Spleen (tissue), 11 donors: ENCODE data around the gene MED10. TPM values are rescaled to one million over a fixed set of nuclear protein-coding genes. Genes with fewer than 3 reads are reported as not detected.

ENCODE experiments used
- DNase-seq: peaks from one replicate; pipeline ENCODE4 v3.0.0-alpha.2; 2020
- H3K27ac ChIP-seq, 8 donors: fragments of 200-600 bp; sonication (generic) in 7 of 8; 1 replicate in 4 of 8; 2 replicates in 4 of 8; pipeline versions ENCODE4 v1.5.0 to v1.8.0; 2016 to 2021; ENCODE audit warnings: inconsistent platforms in 4 of 8, mild to moderate bottlenecking in 4 of 8, moderate library complexity in 1 of 8
- H3K27me3 ChIP-seq, 7 donors: fragments of 200-600 bp; sonication (generic) in 6 of 7; replicated peaks in 1 of 7; 1 replicate in 4 of 7; 2 replicates in 3 of 7; pipeline versions ENCODE4 v1.5.0 to v1.8.0; 2016 to 2021; ENCODE audit warnings: inconsistent platforms in 3 of 7, mild to moderate bottlenecking in 1 of 7
- H3K36me3 ChIP-seq, 6 donors: fragments of 200-600 bp; sonication (generic) in 5 of 6; 1 replicate in 4 of 6; 2 replicates in 2 of 6; pipeline versions ENCODE4 v1.5.0 to v1.8.0; 2016 to 2021; ENCODE audit warnings: inconsistent platforms in 2 of 6
- H3K4me1 ChIP-seq, 6 donors: fragments of 200-600 bp; sonication (generic) in 5 of 6; 1 replicate in 3 of 6; 2 replicates in 3 of 6; pipeline versions ENCODE4 v1.5.0 to v1.8.0; 2016 to 2021; ENCODE audit warnings: inconsistent platforms in 3 of 6
- H3K4me3 ChIP-seq, 8 donors: fragments of 200-600 bp; sonication (generic) in 7 of 8; 1 replicate in 4 of 8; 2 replicates in 4 of 8; pipeline versions ENCODE4 v1.5.0 to v1.8.0; 2016 to 2021; ENCODE audit warnings: inconsistent platforms in 4 of 8, mild to moderate bottlenecking in 4 of 8, moderate library complexity in 2 of 8
- H3K9me3 ChIP-seq, 8 donors: fragments of 200-600 bp; sonication (generic) in 7 of 8; 1 replicate in 4 of 8; 2 replicates in 4 of 8; pipeline versions ENCODE4 v1.5.0 to v1.8.0; 2016 to 2021; ENCODE audit warnings: inconsistent platforms in 4 of 8
- CTCF ChIP-seq, 11 experiments: fragments of 200-600 bp in 7 of 11; fragments of 450-650 bp in 4 of 11; sonication (generic) in 4 of 11; IDR thresholded peaks in 8 of 11; conservative IDR thresholded peaks in 3 of 11; 1 replicate in 7 of 11; 2 replicates in 4 of 11; pipeline versions ENCODE4 v1.4.0 to v1.8.0; 2016 to 2021; ENCODE audit warnings: antibody characterized with exemption in 11 of 11, inconsistent platforms in 4 of 11, mild to moderate bottlenecking in 1 of 11
- POLR2A ChIP-seq, 3 donors: fragments of 450-650 bp; IDR thresholded peaks; one replicate each; pipeline ENCODE4 v1.5.1; 2017; ENCODE audit warnings: antibody characterized with exemption in 3 of 3, mild to moderate bottlenecking in 1 of 3
- POLR2AphosphoS5 ChIP-seq, 3 donors: sonication (generic); formaldehyde crosslinking; IDR thresholded peaks; one replicate each; pipeline ENCODE4 v1.5.1; 2017; ENCODE audit warnings: antibody characterized with exemption in 3 of 3
- WGBS, 5 donors: extraction: QIAGEN DNeasy Blood & Tissue Kit in 3 of 5; methylation state at CpG; one replicate each; pipeline versions ENCODE4 v1.1.5 to v1.1.7; 2013 to 2018; 5-methylcytosine and 5-hydroxymethylcytosine counted together
- intact Hi-C: fragments of 100-400 bp; cut with DNase I; formaldehyde crosslinking; loops from one replicate; pipeline ENCODE4 v1.15.0; 2023; ENCODE audit warnings: low total_unique reads
- polyA plus RNA-seq, 3 donors: library from polyadenylated mRNA; stranded (reverse); fragments of 200-250 nt; gene quantifications; one replicate each; pipeline ENCODE4 v1.2.1, GENCODE V29; 2013
- total RNA-seq, 7 donors: library from RNA; depleted of rRNA in 3 of 7; stranded (reverse); fragments of >200 nt in 3 of 7; fragmentation: NEBNext Ultra II Directional in 4 of 7; extraction: Animal tissue kit (Norgen Biotek cat#: 25700) in 4 of 7; gene quantifications; one replicate each; pipeline versions ENCODE4 v1.1.0 to v1.2.1, GENCODE V29; 2016 to 2021
- donor health status: healthy with polysubstance abuse.
- donor health status: DM: no; HTN: no; CAD: no; lungs with moderate emphysema.
- donor health status: DM: no; HTN: no; CAD: no.
- donor health status: Bipolar disorder and iron deficiency.
- donor health status: healthy.
- donor health status: DM: no; HTN: no; CAD: no.
- donor health status: DM: yes; HTN: yes; CAD: no.

MED10 gene
- total and polyA plus RNA-seq, 10 donors, result 31.9 to 50.4 (median 43.6) TPM

GRCh38 chr5:6408627-6409446 lies 30.5 kb upstream of the MED10 start:
- Histone ChIP-seq H3K27me3 (peaks cover 0 to 6% (median 0%) of the 10 kb centered on the region in 7 donors), H3K27ac (no peak overlapping the region), H3K4me1 (no peaks in the 10 kb centered on the region), H3K9me3 (no peaks in the 10 kb centered on the region), H3K4me3 (no peak overlapping the region), H3K36me3 (no peaks in the 10 kb centered on the region)
- DNase-seq, result no peak
- TF ChIP-seq POLR2A (IDR thresholded peaks at IDR 0.05) (no peak), POLR2AphosphoS5 (IDR thresholded peaks at IDR 0.05) (no peak), CTCF (IDR thresholded peaks at IDR 0.05 in 8 of 11, conservative IDR thresholded peaks at IDR 0.05 in 3 of 11) (no peak)
- intact Hi-C loops, result no loop called here
- 59 to 86% (median 75%) methylated on average over 8 of the region's 8 CpGs for WGBS, 5 donors

DNA sequence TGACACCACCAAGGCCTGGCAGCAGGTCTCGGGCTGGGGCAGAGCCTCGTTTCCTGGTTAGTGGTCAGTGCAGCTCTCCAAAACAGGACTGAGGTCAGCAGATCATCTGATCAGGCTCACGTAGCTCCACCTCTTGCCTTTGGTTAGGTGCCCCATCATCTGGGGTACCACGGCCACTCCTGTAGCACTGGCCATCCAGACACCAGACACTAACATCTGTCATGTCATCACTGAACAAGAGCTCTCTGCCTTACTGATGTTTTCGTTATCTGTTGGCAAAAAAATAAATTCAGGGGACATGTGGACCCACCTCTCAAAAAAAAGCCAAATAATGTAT lies 29.9 kb upstream of the MED10 start:
- 58 to 77% (median 72%) methylated on average over 5 of the region's 5 CpGs for WGBS, 5 donors
- Histone ChIP-seq H3K27ac (no peak overlapping the region), H3K9me3 (no peaks in the 10 kb centered on the region), H3K4me1 (no peaks in the 10 kb centered on the region), H3K36me3 (no peaks in the 10 kb centered on the region), H3K4me3 (no peak overlapping the region), H3K27me3 (peaks cover 0 to 6% (median 0%) of the 10 kb centered on the region in 7 donors)
- no peak for DNase-seq
- intact Hi-C loops, result no loop called here
- no peak for TF ChIP-seq CTCF (IDR thresholded peaks at IDR 0.05 in 8 of 11, conservative IDR thresholded peaks at IDR 0.05 in 3 of 11)
- TF ChIP-seq POLR2AphosphoS5 (IDR thresholded peaks at IDR 0.05), result no peak
- TF ChIP-seq POLR2A (IDR thresholded peaks at IDR 0.05), result no peak

DNA sequence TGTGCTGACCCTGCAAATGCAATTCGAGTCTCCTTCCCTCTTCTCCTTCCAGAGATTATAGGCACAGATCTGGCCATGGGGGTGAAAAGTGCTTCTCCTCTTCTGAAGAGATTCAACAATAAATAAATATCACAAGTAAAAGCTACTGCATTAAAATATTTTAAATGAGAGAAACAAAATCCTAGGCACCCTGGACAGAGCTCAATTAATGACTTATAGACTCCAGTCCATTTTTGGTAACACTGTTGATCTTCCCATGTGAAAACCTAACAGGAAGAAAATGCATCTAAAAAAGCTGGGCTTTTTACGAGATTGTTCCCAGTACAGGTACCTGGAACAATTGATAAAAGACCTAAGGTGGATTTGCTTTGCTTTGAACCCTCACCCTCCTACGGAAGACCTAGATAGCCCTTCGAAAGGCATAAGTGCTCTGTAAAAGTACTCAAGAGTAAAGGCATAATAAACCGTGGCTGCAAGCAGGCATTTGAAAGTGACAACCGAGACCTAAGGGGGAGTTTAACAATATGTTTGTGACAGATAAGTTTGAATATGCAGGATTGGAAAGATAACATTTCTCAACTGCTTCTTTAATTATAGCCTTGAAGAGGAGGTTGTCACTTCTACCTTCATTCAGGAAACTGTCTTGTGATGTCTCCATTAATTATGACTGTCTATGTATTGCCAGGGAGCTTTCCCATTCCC lies 29.4 kb upstream of the MED10 start:
- Histone ChIP-seq H3K9me3 (no peaks in the 10 kb centered on the region), H3K4me3 (no peak overlapping the region), H3K27ac (no peak overlapping the region), H3K27me3 (peaks cover 0 to 6% (median 0%) of the 10 kb centered on the region in 7 donors), H3K4me1 (no peaks in the 10 kb centered on the region), H3K36me3 (no peaks in the 10 kb centered on the region)
- no peak for DNase-seq
- intact Hi-C loops, result no loop called here
- TF ChIP-seq POLR2AphosphoS5 (IDR thresholded peaks at IDR 0.05), result no peak
- no peak for TF ChIP-seq CTCF (IDR thresholded peaks at IDR 0.05 in 8 of 11, conservative IDR thresholded peaks at IDR 0.05 in 3 of 11)
- no peak for TF ChIP-seq POLR2A (IDR thresholded peaks at IDR 0.05)
- WGBS, 5 donors, result 64 to 75% (median 68%) methylated on average over 6 of the region's 6 CpGs

DNA sequence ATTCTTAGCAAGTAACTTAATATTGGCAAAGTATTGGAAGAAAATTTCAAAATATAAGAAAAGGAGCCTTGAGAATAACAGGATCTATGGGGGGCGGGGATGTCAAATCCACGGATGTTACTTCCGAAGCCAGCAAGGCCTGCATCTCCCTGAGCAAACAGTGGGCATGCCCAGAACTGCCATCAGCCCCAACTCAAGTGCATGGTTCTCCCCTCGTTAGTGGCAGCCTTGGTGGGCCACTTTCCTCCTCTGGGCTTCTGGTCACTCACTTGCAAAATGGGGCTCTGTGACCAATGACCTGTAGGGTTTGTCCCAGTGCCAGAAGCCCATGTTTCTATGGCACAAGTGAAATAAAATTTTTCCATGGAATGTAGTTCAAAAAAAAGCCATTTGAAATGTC lies 27.2 kb upstream of the MED10 start:
- TF ChIP-seq POLR2AphosphoS5 (IDR thresholded peaks at IDR 0.05), result no peak
- no peak for TF ChIP-seq POLR2A (IDR thresholded peaks at IDR 0.05)
- no peak for TF ChIP-seq CTCF (IDR thresholded peaks at IDR 0.05 in 8 of 11, conservative IDR thresholded peaks at IDR 0.05 in 3 of 11)
- H3K27me3 ChIP-seq, result peaks cover 0 to 13% (median 0%) of the 10 kb centered on the region in 7 donors
- no peaks in the 10 kb centered on the region for H3K36me3 ChIP-seq
- H3K4me1 ChIP-seq, result no peaks in the 10 kb centered on the region
- WGBS, 5 donors, result 77 to 87% (median 84%) methylated on average over 4 of the region's 4 CpGs
- H3K4me3 ChIP-seq, result no peak overlapping the region
- intact Hi-C loops, result no loop called here
- no peaks in the 10 kb centered on the region for H3K9me3 ChIP-seq
- DNase-seq, result no peak
- no peak overlapping the region for H3K27ac ChIP-seq
